HepG2 (cell line): ENCODE measurements around the gene PIF1. TPM values are rescaled to one million over a fixed set of nuclear protein-coding genes. Genes with fewer than 3 reads are reported as not detected.

Experiments
- ATAC-seq: fragments of 200-7000 bp; cut with Tn5 transposase; 3 replicates; pipeline ENCODE4 v1.9.1; 2020; ENCODE audit warnings: mild to moderate bottlenecking, moderate library complexity
- BruUV-seq: library from RNA; stranded (reverse); fragments of 400-500 nt; replicated peaks from 2 replicates; lab custom pipeline; 2021; lab: Mats Ljungman, UMichigan
- CTCF ChIA-PET: fragments of 300-600 bp; formaldehyde crosslinking; extraction: SDS; loops from one replicate; lab custom pipeline; 2021; ENCODE audit warnings: low total read pairs, inconsistent platforms, low intra/inter-chr PET ratio; lab: Yijun Ruan, JAX
- POLR2A ChIA-PET: fragments of 350-600 bp; sonication (Branson Sonifier 250); formaldehyde crosslinking; loops from one replicate; lab custom pipeline; 2020; ENCODE audit warnings: antibody characterized with exemption, inconsistent platforms; lab: Yijun Ruan, JAX
- DNase-seq: peaks from one replicate; pipeline ENCODE4 v3.0.0-alpha.2; 2015; ENCODE audit warnings: low spot score
- FAIRE-seq: peaks from 3 replicates; lab custom pipeline; 2011; peaks lifted over from hg19 to GRCh38; lab: Jason Lieb, UNC
- H2AFZ ChIP-seq: one replicate; pipeline ENCODE4 v1.6.1; 2011; ENCODE audit warnings: low read length, inconsistent platforms
- H3K27ac ChIP-seq: fragments of 300-600 bp; 3 replicates; pipeline ENCODE4 v1.8.0; 2011; ENCODE audit warnings: mixed run types, mild to moderate bottlenecking, mixed read lengths, low read length, inconsistent platforms; ENCODE audit not compliant: insufficient read depth; ENCODE audit errors: extremely low read length
- H3K27me3 ChIP-seq, 2 experiments: fragments of 200-600 bp in 1 of 2; 2 replicates in 1 of 2; 3 replicates in 1 of 2; pipeline versions ENCODE4 v1.6.0 to v1.8.0; 2011; ENCODE audit warnings: low read length in 2 of 2, mild to moderate bottlenecking in 2 of 2, moderate library complexity in 2 of 2, inconsistent platforms in 1 of 2; ENCODE audit not compliant: insufficient read depth in 2 of 2, control insufficient read depth in 1 of 2
- H3K36me3 ChIP-seq, 2 experiments: fragments of 200-600 bp in 1 of 2; replicated peaks in 1 of 2; 2 replicates in 1 of 2; 3 replicates in 1 of 2; pipeline versions ENCODE4 v1.5.1 to v1.8.0; 2011; ENCODE audit warnings: low read length in 2 of 2, inconsistent platforms in 1 of 2; ENCODE audit not compliant: insufficient read depth in 2 of 2, control insufficient read depth in 1 of 2
- H3K4me1 ChIP-seq: 2 replicates; pipeline ENCODE4 v1.5.1; 2012; ENCODE audit warnings: low read length, inconsistent platforms; ENCODE audit not compliant: insufficient read depth
- H3K4me2 ChIP-seq: 2 replicates; pipeline ENCODE4 v1.6.0; 2011; ENCODE audit warnings: low read depth, low read length, inconsistent platforms
- H3K4me3 ChIP-seq, 3 experiments: fragments of 200-600 bp in 1 of 3; sonication (generic), shearing (Covaris generic) in 1 of 3; replicated peaks in 1 of 3; 2 replicates each; pipeline ENCODE4 v1.5.1; 2011 to 2016; ENCODE audit warnings: low read length in 3 of 3, inconsistent platforms in 2 of 3, low read depth in 2 of 3, mild to moderate bottlenecking in 2 of 3, control low read depth in 1 of 3, mixed read lengths in 1 of 3; ENCODE audit not compliant: insufficient read depth in 1 of 3
- H3K79me2 ChIP-seq: one replicate; pipeline ENCODE4 v1.6.1; 2011; ENCODE audit warnings: low read length, inconsistent platforms; ENCODE audit not compliant: insufficient read depth
- H3K9ac ChIP-seq: 2 replicates; pipeline ENCODE4 v1.6.0; 2011; ENCODE audit warnings: mild to moderate bottlenecking, low read depth, low read length, inconsistent platforms; ENCODE audit not compliant: insufficient read depth
- H3K9me3 ChIP-seq: 2 replicates; pipeline ENCODE4 v1.5.1; 2012; ENCODE audit warnings: mild to moderate bottlenecking, low read length
- H4K20me1 ChIP-seq: 2 replicates; pipeline ENCODE4 v1.6.0; 2011; ENCODE audit warnings: inconsistent platforms, mild to moderate bottlenecking, low read length, moderate library complexity; ENCODE audit not compliant: insufficient read depth
- CEBPB ChIP-seq: IDR thresholded peaks from 2 replicates; pipeline ENCODE4 v1.6.1; 2011; ENCODE audit warnings: low read depth, low read length, improper control_type of control experiment, borderline replicate concordance
- CTCF ChIP-seq: sonication (generic); formaldehyde crosslinking; IDR thresholded peaks from 2 replicates; pipeline ENCODE4 v1.5.0; 2020; ENCODE audit warnings: mild to moderate bottlenecking, missing genetic modification reagents, moderate library complexity
- MEIS1 ChIP-seq: sonication (generic); formaldehyde crosslinking; IDR thresholded peaks from 2 replicates; pipeline ENCODE4 v1.9.0; 2021; ENCODE audit warnings: mild to moderate bottlenecking, missing genetic modification reagents, moderate library complexity, borderline replicate concordance
- WGBS: methylation state at CpG from one replicate; pipeline ENCODE4 v1.1.6; 2017; ENCODE audit warnings: low lambda C conversion rate; 5-methylcytosine and 5-hydroxymethylcytosine counted together
- in situ Hi-C: cut with HindIII; loops from 2 replicates; pipeline ENCODE4 v1.10.0; 2017; ENCODE audit warnings: low pct_unique_long_range_greater_than_20kb; ENCODE audit not compliant: extremely low pct_ligation_motif_present
- intact Hi-C: fragments of 100-400 bp; cut with micrococcal nuclease; formaldehyde crosslinking; loops from one replicate; pipeline ENCODE4 v1.10.0; 2022; ENCODE audit not compliant: unreplicated experiment
- polyA plus RNA-seq, 8 experiments: library from polyadenylated mRNA; depleted of rRNA in 3 of 8; stranded (reverse) in 7 of 8; unstranded in 1 of 8; fragments of >200 nt; fragmentation: Illumina TruSeq in 4 of 8; extraction: Trizol in 4 of 8; gene quantifications; 2 replicates each; pipeline versions ENCODE4 v1.2.1 to v1.2.3, GENCODE V29; 2011 to 2016; ENCODE audit warnings: low read depth in 4 of 8, missing spikeins in 1 of 8, mixed read lengths in 1 of 8; ENCODE audit not compliant: insufficient read depth in 1 of 8
- total RNA-seq, 5 experiments: library from RNA; depleted of rRNA; stranded (reverse); fragments of >200 nt; fragmentation: Illumina TruSeq; extraction: Trizol; gene quantifications; 2 replicates each; pipeline ENCODE4 v1.2.3, GENCODE V29; 2016; ENCODE audit warnings: low read depth in 1 of 5
- TF ChIP-seq, protein P1 (sequence below): sonication (generic); formaldehyde crosslinking; IDR thresholded peaks from 2 replicates; pipeline ENCODE4 v1.5.1; 2020; ENCODE audit warnings: missing genetic modification reagents, mild to moderate bottlenecking, borderline replicate concordance

The PIF1 gene
- total and polyA plus RNA-seq, 2 of the 13 experiments (the other 11 are each of a cell fraction or from before 2014, with no cell fraction given) = 18.5 to 19.7 TPM

DNA sequence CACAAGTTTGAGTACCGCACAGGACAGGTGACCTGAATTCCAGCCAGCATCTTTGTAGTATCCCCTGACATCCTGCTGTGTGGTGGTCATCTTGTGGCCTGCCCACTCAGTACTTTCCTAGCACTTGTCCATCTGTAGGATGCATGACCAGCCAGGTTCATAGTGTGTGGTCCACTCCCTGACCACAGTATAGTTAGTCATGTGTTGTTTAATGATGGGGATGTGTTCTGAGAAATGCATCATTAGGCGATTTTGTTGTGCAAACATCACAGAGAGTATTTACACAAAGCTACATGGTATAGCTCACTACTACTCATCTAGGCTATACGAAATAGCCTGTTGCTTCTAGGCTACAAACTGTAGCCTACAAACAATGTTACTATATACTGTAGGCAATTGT, 33.2 kb downstream of the PIF1 start:
- no TSS peak for BruUV-seq
- peaks cover 6% of the 10 kb centered on the region; the same call in 1 of the 2 replicates for H3K4me1 ChIP-seq
- H3K27ac ChIP-seq = no peak overlapping the region
- no peak for DNase-seq
- H2AFZ ChIP-seq = no peak overlapping the region
- in situ Hi-C loops = no loop called here
- H3K27me3 ChIP-seq = no peaks in the 10 kb centered on the region
- TF ChIP-seq, protein P1, sequence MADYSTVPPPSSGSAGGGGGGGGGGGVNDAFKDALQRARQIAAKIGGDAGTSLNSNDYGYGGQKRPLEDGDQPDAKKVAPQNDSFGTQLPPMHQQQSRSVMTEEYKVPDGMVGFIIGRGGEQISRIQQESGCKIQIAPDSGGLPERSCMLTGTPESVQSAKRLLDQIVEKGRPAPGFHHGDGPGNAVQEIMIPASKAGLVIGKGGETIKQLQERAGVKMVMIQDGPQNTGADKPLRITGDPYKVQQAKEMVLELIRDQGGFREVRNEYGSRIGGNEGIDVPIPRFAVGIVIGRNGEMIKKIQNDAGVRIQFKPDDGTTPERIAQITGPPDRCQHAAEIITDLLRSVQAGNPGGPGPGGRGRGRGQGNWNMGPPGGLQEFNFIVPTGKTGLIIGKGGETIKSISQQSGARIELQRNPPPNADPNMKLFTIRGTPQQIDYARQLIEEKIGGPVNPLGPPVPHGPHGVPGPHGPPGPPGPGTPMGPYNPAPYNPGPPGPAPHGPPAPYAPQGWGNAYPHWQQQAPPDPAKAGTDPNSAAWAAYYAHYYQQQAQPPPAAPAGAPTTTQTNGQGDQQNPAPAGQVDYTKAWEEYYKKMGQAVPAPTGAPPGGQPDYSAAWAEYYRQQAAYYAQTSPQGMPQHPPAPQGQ (CRISPR knock-in tag) = no peak
- no peak for TF ChIP-seq MEIS1 (CRISPR knock-in tag)
- TF ChIP-seq, all 625 proteins: peak for 0
- Histone ChIP-seq H4K20me1 (no peaks in the 10 kb centered on the region), H3K9ac (no peak overlapping the region), H3K9me3 (no peaks in the 10 kb centered on the region), H3K4me2 (no peak overlapping the region), H3K79me2 (no peaks in the 10 kb centered on the region), H3K36me3 (no peaks in the 10 kb centered on the region), H3K4me3 (no peak overlapping the region)
- ChIA-PET CTCF (no interaction called here), POLR2A (no interaction called here)
- FAIRE-seq (no peak), ATAC-seq (no peak)
- WGBS = 3% methylated on average over 3 of the region's 3 CpGs
- intact Hi-C loops = no loop called here

GRCh38 chr15:64791401-64791800, 34.0 kb downstream of the PIF1 start:
- no peak overlapping the region for H2AFZ ChIP-seq
- no peak for ATAC-seq
- intact Hi-C loops (no loop called here), in situ Hi-C loops (no loop called here)
- 16% methylated on average over 4 of the region's 4 CpGs for WGBS
- H3K36me3 ChIP-seq = no peaks in the 10 kb centered on the region
- FAIRE-seq = no peak
- CTCF ChIA-PET = no interaction called here
- H3K9ac ChIP-seq = no peak overlapping the region
- no TSS peak for BruUV-seq
- no peak overlapping the region for H3K4me2 ChIP-seq
- H4K20me1 ChIP-seq = no peaks in the 10 kb centered on the region
- no peaks in the 10 kb centered on the region for H3K9me3 ChIP-seq
- POLR2A ChIA-PET = no interaction called here
- no peaks in the 10 kb centered on the region for H3K27me3 ChIP-seq
- peak; percentile 46 for TF ChIP-seq CTCF (CRISPR knock-in tag)
- no peak for TF ChIP-seq CEBPB
- no peak overlapping the region for H3K4me3 ChIP-seq
- no peak for DNase-seq
- no peak overlapping the region for H3K27ac ChIP-seq
- peaks cover 6% of the 10 kb centered on the region; the same call in 1 of the 2 replicates for H3K4me1 ChIP-seq
- no peaks in the 10 kb centered on the region for H3K79me2 ChIP-seq
